ENCODE measurements around the gene MYH16. TPM values are rescaled to one million over a fixed set of nuclear protein-coding genes. Genes with fewer than 3 reads are reported as not detected.
A peak's percentile ranks its signal among the peaks of the same experiment; 100 is the strongest.
"Not testable (repeated sequence)": the region's sequence is repeated elsewhere in the genome, so short reads cannot be mapped to it uniquely, and the experiment has no call there.

Gene MYH16
- total and polyA plus RNA-seq, 9 of the 15 experiments (the other 6 are each of a cell fraction or from before 2014, with no cell fraction given), result 0.09 TPM; not detected in 8

GRCh38 chr7:99224263-99224898, 48.3 kb upstream of the MYH16 start (continued):
- TF ChIP-seq ATF1 (CRISPR knock-in tag; IDR thresholded peaks at IDR 0.05); NR2C2 (CRISPR knock-in tag; IDR thresholded peaks at IDR 0.05); PBX2 (CRISPR knock-in tag; IDR thresholded peaks at IDR 0.05; ENCODE audit: low read depth): not testable (repeated sequence)
- peak; percentile 50; the same call in 1 of the 2 replicates for TF ChIP-seq ATF1 (tag; IDR thresholded peaks at IDR 0.05)
- peak; percentile 52; the same call in 1 of the 2 replicates for TF ChIP-seq RNF2 (IDR thresholded peaks at IDR 0.05)
- peak; percentile 54 for TF ChIP-seq CXXC5 (CRISPR knock-in tag; IDR thresholded peaks at IDR 0.05)
- 0 out of 2 replicates have a peak, but pooled peaks have one; percentile 10 for TF ChIP-seq PHB2 (IDR thresholded peaks at IDR 0.05; ENCODE audit: low read depth)
- peak; percentile 46; the same call in 1 of the 2 replicates for TF ChIP-seq CEBPG (CRISPR knock-in tag; IDR thresholded peaks at IDR 0.05)
- peak; percentile 78 to 96 for TF ChIP-seq CEBPG (tag; conservative IDR thresholded peaks at IDR 0.05 in 1 of 2, IDR thresholded peaks at IDR 0.05 in 1 of 2)
- TF ChIP-seq RCOR1 (IDR thresholded peaks at IDR 0.05; ENCODE audit: borderline replicate concordance in 1 of 2, low read depth in 2 of 2, low read length in 2 of 2), result peak in 1 of 2 experiments; percentile 85; a peak in 1 of 4 replicates
- peak; percentile 95 for TF ChIP-seq SMARCE1 (IDR thresholded peaks at IDR 0.05)
- TF ChIP-seq MAFK (IDR thresholded peaks at IDR 0.05; ENCODE audit: low read length), result peak; percentile 83
- TF ChIP-seq POLR2AphosphoS5 (IDR thresholded peaks at IDR 0.05; ENCODE audit: control insufficient read depth, insufficient read depth, low read depth, low read length), result 0 out of 2 replicates have a peak, but pooled peaks have one; percentile 43
- peak; percentile 82; the same call in 1 of the 2 replicates for TF ChIP-seq LARP7 (IDR thresholded peaks at IDR 0.05)
- TF ChIP-seq SMARCA4 (IDR thresholded peaks at IDR 0.05), result peak; percentile 97
- TF ChIP-seq NR2C2 (tag; IDR thresholded peaks at IDR 0.05), result peak; percentile 27; the same call in 1 of the 2 replicates
- TF ChIP-seq CBFA2T3 (IDR thresholded peaks at IDR 0.05), result peak; percentile 76
- TF ChIP-seq HLTF (IDR thresholded peaks at IDR 0.05), result peak; percentile 75; the same call in 1 of the 2 replicates
- TF ChIP-seq ZNF316 (IDR thresholded peaks at IDR 0.05), result peak; percentile 99
- TF ChIP-seq ZFP36 (IDR thresholded peaks at IDR 0.05; ENCODE audit: low read depth, low read length, partially characterized antibody), result peak; percentile 51
- TF ChIP-seq CTBP1 (IDR thresholded peaks at IDR 0.05; ENCODE audit: borderline replicate concordance), result peak; percentile 92
- TF ChIP-seq NEUROD1 (IDR thresholded peaks at IDR 0.05; ENCODE audit: borderline replicate concordance, low read depth, low read length, partially characterized antibody), result peak; percentile 63
- TF ChIP-seq ZBTB7A (IDR thresholded peaks at IDR 0.05; ENCODE audit: borderline replicate concordance, control insufficient read depth, low read depth, low read length), result peak; percentile 88; the same call in 1 of the 2 replicates
- TF ChIP-seq, protein P1, sequence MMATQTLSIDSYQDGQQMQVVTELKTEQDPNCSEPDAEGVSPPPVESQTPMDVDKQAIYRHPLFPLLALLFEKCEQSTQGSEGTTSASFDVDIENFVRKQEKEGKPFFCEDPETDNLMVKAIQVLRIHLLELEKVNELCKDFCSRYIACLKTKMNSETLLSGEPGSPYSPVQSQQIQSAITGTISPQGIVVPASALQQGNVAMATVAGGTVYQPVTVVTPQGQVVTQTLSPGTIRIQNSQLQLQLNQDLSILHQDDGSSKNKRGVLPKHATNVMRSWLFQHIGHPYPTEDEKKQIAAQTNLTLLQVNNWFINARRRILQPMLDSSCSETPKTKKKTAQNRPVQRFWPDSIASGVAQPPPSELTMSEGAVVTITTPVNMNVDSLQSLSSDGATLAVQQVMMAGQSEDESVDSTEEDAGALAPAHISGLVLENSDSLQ (IDR thresholded peaks at IDR 0.05), result peak; percentile 81
- peak; percentile 83 for TF ChIP-seq PBX2 (tag; conservative IDR thresholded peaks at IDR 0.05; ENCODE audit: low read depth)
- 0 out of 2 replicates have a peak, but pooled peaks have one; percentile 8 for TF ChIP-seq NCOR1 (IDR thresholded peaks at IDR 0.05)
- TF ChIP-seq JUND (IDR thresholded peaks at IDR 0.05; ENCODE audit: borderline replicate concordance, low read depth, low read length), result peak; percentile 93
- peak; percentile 92; the same call in 2 of the 3 replicates for TF ChIP-seq JUND (tag; IDR thresholded peaks at IDR 0.05; ENCODE audit: borderline replicate concordance, low read depth, low read length)
- TF ChIP-seq HDGF (IDR thresholded peaks at IDR 0.05), result peak; percentile 58; the same call in 1 of the 2 replicates
- TF ChIP-seq CC2D1A (IDR thresholded peaks at IDR 0.05), result peak; percentile 52; the same call in 1 of the 2 replicates

All from K562 (cell line).